GM18870 (cell line): ENCODE results near the gene ACSM6.

ENCODE experiments used
- ATAC-seq: cut with Tn5 transposase; IDR thresholded peaks from one replicate; pipeline ENCODE4 v1.9.1; 2021; ENCODE audit warnings: moderate library complexity; ENCODE audit not compliant: unreplicated experiment

The ACSM6 gene

GRCh38 chr10:95243318-95243617, 49.2 kb downstream of the ACSM6 start:
- no peak for ATAC-seq

GRCh38 chr10:95244152-95244551, 50.1 kb downstream of the ACSM6 start:
- ATAC-seq: no peak

DNA sequence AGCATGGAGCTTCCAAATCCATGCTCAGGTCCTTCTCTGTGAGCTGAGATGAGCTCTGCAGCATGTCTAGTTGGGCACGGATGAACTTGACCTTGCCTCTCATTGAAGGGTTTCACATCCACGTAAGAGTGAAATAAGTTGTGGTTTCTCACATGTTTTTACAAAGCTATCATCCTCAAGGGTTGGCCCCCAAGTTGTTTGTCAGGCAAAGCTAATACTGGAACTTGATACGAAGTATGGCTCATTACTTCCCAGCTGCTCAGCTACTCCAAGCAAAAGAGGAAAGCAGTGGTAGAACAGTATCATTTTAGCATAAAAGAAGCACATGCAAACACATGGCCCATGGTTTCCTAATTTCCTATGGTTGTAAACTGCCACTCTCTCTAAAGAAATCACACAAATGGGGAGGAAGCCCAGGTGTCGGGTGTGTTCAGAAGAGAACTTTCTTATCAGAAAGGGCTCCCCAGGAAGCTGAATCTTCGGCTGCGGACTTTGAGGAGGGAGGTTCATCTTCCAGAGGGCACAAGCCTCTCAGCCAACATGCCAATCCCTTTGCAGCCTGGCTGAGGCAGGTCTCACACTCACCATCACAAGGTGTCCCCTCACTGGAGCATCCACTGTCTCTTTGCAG, 51.5 kb downstream of the ACSM6 start:
- ATAC-seq: peak; percentile 89

- peak; percentile 35 for ATAC-seq
Observed at GRCh38 chr10:95246582-95247051, 52.6 kb downstream of the ACSM6 start.

GRCh38 chr10:95247200-95247880, 53.3 kb downstream of the ACSM6 start:
- no peak for ATAC-seq

GRCh38 chr10:95247881-95248583, 54.0 kb downstream of the ACSM6 start:
- no peak for ATAC-seq

DNA sequence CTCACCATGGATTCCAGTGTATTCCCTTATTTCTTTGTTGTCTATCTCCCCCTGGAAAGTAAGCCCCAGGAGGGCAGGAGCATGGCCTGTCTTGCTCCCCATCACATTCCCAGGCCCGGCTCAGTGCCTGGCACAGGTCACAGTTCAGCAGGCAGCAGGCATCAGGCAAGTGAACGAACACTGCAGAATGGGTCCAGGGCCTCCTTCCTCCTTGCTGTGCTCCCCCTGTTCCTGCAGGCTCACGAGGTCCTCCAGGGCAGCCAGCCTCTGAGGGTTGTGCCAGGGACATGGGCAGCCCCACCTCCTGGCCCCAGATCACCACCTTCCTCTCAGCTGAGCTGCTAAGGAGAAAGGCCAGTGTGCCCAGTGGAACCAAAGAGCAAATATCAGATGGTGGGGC, 55.0 kb downstream of the ACSM6 start:
- no peak for ATAC-seq

- ATAC-seq: no peak
Observed at GRCh38 chr10:95249467-95249866, 55.4 kb downstream of the ACSM6 start.

DNA sequence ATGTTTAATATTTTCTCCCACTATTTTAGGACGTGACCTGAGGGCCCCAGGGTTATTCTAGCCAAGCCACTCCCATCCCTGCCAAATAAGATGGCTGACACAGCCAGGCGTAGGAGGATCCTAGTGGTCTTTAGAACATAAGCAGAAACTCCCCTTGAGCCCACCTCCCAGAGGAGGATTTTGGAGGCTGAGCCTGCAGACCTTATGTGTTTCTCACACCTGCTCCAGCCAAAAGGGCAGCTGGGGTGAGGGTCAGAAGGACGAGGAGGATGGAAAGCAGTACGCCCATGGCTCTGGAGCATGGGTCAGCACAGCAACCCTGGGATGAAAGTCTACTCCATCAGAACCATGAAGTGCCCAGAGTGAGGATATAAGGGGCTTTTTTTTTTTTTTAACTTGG, 56.8 kb downstream of the ACSM6 start:
- no peak for ATAC-seq

DNA sequence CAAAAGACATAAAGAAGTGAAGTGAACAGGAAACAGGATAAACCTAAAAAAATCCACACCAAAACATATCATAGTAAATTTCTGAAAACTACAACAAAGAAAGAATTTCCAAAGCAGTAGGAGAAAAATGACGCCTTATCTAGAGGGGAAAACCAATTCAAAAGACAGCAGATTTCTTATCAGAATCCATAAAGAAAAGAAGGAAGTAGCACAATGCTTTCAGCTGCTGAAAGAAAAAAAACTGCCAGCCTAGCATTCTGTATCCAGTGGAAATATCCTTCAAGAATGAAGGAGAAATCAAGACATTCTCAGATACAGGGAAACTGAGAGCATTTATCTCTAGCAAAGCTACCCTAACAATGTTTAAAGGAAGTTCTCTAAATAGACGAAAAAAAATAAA, 59.0 kb downstream of the ACSM6 start:
- no peak for ATAC-seq

- no peak for ATAC-seq
Observed at GRCh38 chr10:95253686-95254085, 59.6 kb downstream of the ACSM6 start.

DNA sequence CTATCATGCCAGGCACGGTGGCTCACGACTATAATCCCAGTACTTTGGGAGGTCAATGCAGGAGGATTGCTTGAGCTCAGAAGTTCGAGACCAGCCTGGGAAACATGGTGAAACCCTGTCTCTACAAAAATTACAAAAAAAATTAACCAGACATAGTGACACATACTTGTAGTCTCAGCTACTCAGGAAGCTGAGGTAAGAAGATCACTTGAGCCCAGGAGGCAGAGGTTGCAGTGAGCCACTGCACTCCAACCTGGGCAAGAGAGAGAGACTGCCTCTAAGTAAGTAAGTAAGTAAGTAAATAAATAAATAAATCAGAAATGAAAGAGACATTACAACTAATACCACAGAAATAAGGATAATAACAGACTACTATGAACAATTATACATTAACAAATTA, 60.6 kb downstream of the ACSM6 start:
- ATAC-seq: peak; percentile 63

DNA sequence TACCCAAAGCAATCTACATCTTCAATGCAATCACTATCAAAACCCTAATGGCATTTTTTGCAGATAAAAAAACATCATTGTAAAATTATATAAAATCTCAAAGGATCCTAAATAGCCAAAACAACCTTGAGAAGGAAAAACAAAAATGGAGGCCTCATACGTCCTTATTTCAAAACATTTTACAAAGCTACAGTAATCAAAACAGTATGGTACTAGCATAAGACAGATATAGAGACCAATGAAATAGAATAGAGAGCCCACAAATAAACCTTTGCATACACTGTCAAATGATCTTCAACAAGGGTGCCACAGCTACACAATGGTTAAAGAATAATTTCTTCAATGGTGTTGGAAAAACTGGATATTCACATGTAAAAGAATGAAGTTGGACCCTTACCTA, 62.2 kb downstream of the ACSM6 start:
- ATAC-seq: no peak

- ATAC-seq: no peak
Observed at GRCh38 chr10:95257849-95258248, 63.8 kb downstream of the ACSM6 start.

DNA sequence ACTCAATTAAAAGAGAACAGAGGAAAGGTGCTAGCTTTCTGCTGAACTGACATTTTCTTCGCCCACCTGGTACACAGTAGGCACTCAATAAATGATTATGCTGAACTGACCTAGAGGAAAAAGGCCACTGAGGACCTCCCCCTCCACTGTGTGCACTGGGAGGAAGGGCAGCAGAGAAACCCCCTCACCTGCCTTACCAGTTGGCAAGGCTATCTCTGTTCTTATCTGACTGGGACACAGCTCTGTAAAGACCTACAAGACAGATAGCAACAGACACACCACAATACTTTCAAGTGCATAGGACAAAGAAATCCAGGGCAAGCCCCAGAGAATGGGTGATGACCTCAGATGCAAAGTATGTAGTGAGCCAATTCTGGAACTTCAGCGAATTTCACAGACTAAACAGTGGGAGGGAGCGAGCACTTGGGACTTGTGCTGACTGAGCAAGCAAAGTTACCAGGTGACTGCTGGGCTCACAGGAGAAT, 66.4 kb downstream of the ACSM6 start:
- peak; percentile 72 for ATAC-seq

DNA sequence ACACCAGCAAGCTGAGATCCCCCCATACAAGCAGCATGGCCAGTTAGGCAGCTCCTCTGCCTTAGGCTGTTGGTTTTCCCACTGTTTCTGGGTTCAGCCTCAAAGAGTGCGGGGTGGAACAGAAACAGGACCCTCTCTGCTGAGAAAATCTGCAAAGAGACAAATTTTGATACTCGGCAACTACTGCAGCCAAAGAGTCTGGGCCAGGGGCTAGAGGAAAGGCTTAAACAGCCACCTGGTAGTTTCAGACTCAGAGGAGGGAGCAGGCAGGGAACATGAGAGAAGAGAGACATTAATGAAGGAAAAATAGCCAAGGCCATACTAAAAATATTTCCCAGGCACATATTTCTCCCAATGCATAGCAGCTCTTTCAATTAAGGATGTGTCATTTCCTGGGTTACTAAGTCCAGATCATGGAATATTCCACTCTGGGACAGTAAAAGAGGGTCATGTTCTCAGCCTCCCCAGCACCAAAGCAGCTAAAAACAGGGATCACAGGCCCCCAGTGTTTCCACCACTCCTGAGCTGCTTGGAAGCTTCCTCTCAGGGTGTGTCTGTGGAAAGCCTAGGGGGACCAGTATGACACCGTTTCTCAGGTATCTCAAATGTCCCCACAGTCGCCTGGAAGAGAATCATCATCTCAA, 67.0 kb downstream of the ACSM6 start:
- ATAC-seq: no peak

DNA sequence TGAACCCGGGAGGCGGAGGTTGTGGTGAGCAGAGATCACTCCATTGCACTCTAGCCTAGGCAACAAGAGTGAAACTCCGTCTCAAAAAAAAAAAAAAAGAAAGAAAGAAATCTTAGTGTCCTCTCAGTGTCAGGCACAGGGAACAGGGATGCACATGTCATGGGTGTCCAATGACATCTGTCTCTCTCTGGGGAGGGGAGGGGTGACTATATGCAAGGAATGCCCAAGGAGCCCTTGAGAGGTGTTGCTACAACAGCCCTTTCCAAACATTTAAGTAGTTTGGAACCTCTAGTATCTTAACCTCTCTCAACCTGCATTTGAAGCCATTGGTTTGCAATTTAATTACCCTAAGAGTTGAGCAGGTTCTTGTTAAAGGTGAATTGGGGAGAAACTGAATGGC, 67.9 kb downstream of the ACSM6 start:
- no peak for ATAC-seq

- no peak for ATAC-seq
Observed at GRCh38 chr10:95262763-95263518, 68.9 kb downstream of the ACSM6 start.

- ATAC-seq: no peak
Observed at GRCh38 chr10:95263864-95264226, 69.8 kb downstream of the ACSM6 start.

DNA sequence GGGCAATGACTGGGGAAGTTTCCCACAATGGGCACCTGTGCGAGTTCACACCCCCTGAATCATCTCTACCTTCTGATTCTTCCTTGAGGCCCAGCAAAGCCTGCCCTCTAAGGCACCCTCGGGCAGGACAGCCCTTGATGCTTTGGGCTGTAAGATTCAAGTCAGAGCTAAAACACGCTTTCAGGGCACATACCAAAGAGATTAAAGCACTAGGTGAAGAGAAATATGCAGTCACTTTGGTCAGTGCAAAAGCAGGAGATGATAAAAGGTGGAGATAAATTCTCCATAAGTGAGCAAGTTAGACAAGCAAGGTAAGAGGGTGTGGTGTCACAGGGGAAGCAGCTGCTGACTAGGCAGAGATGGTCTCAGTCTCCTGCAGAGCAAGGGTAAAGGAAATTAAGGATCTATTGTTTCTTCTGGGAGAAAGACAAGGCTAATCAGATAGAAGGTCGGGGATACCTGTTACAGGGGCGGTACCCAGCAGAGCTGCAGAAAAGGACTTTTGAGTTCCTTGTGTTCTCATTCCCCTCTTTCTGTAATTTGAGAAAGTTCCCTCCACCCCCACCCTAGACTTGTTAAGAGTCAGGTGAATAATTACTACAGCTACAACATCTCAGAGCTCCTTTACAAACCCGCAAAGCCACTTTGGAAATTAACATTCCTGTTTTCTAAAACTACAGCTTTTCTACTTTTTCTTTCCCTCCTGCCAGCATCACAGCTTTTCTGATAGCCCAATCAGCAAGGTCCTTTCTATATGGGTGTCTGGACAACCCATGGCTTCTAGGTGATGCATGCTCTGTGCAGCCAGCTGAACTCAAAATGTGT, 70.4 kb downstream of the ACSM6 start:
- no peak for ATAC-seq
